Measurements from ENCODE around the gene ZNF503.

Gene ZNF503

DNA sequence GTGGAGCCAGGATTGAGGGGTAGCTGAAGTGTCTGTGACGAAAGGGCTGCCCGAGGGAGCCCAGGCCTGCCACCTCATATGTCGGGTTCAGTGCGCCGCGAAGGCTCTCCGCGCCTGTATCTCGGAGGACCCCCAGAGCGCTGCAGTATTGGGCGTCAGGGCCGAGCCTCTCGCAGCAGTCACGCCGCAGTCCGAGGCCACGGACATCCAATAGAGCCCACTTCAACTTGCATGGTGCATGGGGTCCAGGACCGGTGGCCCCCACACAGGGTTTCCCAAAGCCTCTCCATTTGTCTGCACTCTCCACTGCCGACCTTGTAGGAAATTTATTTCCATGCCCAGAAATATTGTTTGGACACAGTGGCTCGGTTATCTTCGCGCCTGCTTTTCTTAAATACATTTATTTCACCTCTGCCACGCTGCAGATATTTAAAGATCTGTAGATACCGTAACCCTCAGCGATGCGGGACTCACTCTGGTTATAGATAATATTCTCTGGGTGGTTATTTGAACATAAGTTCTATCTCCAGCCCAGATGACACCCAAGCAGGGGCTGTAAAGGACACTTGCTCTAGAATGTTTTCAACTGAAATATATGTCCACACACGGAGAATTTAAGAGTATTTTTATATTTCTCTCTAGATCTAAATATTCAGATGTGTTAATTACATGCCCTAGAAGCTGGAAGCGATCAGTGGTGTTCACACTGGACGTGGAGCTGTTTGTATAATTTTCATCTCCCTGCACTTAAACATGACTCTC lies 5.1 kb upstream of the ZNF503 start:
- peak overlapping the region; percentile 59 for H3K4me3 Mint-ChIP-seq
- H3K36me3 Mint-ChIP-seq (ENCODE audit: low read depth) = peaks cover 2% of the 10 kb centered on the region
- peaks cover 18% of the 10 kb centered on the region for H3K4me1 Mint-ChIP-seq (ENCODE audit: low read depth)
- no peak overlapping the region for H3K27ac Mint-ChIP-seq
- H3K27me3 Mint-ChIP-seq (ENCODE audit: low read depth) = peaks cover 84% of the 10 kb centered on the region
- no peaks in the 10 kb centered on the region for H3K9me3 Mint-ChIP-seq
- no peak for DNase-seq (ENCODE audit: low spot score)

DNA sequence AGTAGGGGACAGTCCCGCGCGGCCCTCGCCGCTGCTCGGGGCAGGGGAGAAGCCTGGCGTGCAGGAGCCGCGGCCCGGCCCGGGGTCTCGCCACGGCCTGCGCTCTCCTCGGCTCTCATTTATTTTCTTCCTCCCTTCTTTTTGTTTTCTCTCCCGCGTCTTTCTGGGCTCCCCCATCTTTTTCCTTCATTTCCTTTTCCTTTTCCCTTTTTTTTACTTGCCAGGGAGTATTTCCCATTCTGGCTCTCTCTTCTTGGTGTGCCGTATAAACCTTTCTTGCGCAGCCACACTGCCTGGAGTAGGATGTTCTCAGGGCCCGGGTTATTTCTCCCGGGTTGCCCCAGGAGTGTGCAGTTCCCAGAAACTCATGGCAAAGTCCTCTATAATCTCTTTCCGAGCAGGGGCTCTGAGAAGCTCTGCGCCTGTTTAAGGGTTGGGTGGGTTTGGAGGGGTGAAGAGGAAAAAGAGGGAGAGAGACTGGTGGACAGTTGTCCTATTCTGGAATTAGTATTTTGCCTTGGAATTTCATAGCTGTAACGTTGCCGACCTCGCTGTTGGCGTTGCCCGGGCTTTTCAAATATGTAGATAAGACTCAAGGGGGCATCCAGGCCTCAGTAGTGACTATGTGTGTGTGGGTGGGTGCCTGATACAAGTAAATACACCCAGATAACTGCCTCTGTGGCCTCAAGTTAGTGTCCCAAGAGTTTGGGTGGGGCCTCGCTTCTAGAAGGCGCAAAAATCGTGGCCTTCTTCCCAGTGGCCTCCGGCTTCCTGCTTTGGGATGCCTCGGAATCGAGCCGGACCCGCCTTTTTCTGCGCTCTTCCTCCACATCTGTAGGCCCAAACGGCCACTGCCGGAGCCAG lies 4.3 kb upstream of the ZNF503 start:
- peaks cover 78% of the 10 kb centered on the region for H3K27me3 Mint-ChIP-seq (ENCODE audit: low read depth)
- H3K9me3 Mint-ChIP-seq = no peaks in the 10 kb centered on the region
- H3K27ac Mint-ChIP-seq = peak overlapping the region; percentile 18
- H3K4me1 Mint-ChIP-seq (ENCODE audit: low read depth) = peaks cover 18% of the 10 kb centered on the region
- no peak for DNase-seq (ENCODE audit: low spot score)
- no peak overlapping the region for H3K4me3 Mint-ChIP-seq
- H3K36me3 Mint-ChIP-seq (ENCODE audit: low read depth) = peaks cover 2% of the 10 kb centered on the region

DNA sequence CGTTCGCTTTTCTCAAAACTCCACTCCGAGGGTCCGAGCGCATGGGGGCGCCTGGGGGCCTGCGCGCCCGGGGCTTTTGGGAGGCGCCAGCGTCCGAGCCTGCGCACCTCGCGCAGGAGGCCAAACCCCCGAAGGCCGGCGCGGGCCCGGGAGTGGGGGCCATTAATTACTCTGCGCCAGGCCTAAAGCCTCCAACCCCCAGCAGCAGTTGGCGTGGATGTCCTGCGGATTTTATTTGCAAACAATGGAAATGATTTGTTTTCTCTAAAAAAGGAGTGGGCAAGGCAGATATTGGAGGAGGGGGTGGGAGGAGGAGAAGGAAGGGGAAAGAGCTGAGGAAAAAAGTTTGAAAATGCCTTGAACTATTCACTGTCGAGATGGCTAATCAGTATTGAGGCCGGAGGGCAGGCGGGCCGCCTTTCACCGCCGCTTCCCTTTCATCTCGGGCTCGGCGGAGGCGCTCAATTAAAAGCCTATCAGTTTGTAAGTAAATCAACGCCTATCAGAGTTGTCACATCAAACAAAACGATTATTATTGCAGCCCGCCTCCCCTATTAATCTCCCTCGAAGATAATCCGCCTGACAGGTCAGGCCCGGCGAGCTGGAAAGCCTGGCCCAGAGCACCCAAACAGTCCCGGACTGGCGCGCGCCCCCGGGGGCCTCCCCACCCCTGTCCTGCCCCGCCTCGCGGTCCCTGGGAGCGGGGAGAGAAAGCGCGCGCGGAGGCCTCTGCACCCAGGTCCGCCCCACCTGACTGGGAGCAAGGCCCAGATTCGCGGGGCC lies 3.4 kb upstream of the ZNF503 start:
- Mint-ChIP-seq H3K9me3 (no peaks in the 10 kb centered on the region), H3K27me3 (ENCODE audit: low read depth) (peaks cover 76% of the 10 kb centered on the region), H3K27ac (no peak overlapping the region), H3K36me3 (ENCODE audit: low read depth) (peaks cover 2% of the 10 kb centered on the region), H3K4me3 (no peak overlapping the region), H3K4me1 (ENCODE audit: low read depth) (peaks cover 21% of the 10 kb centered on the region)
- DNase-seq (ENCODE audit: low spot score) = no peak

DNA sequence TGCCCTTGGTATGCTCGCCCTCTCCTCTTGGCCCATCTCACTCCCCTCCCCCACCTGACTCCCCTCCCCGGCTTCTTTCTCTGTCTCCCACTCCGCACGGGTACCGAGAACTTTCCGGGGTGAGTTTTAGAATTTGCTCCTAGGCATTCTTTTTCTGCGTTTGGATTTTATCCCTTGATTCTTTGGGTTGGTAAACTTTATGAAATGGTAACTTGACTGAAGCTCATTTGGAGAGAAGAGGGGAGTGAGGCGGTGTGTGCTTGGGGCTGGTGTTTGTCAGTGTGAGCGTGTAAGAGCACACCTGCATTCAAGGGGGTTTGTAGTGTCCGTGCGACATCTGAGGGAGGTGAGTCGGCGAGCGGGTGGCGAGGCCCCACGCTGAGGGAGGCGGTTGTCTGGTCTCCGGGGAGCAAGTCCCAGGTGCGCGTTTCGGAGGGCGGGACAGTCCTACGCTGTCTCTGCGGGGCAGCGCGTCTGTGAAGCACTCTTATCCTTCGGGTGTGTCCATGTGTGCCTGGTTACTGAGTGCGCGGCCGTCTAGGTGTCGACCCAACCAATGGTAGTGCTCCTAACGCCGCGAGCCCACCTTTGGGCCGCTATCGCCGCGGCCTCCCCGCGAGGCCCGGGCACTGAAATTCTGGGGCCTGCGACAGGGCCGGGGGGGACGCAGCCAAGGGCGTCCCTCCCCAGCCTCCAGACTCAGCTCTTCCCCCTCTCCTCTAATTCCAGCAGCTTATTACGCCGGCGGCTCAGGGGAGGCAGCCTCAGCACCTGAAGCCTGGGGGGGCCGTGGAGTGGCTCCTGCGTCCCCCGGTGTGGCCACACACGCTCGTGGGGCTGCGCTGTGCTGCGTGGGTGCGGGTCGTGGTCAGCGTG lies 2.6 kb upstream of the ZNF503 start:
- H3K9me3 Mint-ChIP-seq = no peaks in the 10 kb centered on the region
- H3K27me3 Mint-ChIP-seq (ENCODE audit: low read depth) = peaks cover 72% of the 10 kb centered on the region

DNA sequence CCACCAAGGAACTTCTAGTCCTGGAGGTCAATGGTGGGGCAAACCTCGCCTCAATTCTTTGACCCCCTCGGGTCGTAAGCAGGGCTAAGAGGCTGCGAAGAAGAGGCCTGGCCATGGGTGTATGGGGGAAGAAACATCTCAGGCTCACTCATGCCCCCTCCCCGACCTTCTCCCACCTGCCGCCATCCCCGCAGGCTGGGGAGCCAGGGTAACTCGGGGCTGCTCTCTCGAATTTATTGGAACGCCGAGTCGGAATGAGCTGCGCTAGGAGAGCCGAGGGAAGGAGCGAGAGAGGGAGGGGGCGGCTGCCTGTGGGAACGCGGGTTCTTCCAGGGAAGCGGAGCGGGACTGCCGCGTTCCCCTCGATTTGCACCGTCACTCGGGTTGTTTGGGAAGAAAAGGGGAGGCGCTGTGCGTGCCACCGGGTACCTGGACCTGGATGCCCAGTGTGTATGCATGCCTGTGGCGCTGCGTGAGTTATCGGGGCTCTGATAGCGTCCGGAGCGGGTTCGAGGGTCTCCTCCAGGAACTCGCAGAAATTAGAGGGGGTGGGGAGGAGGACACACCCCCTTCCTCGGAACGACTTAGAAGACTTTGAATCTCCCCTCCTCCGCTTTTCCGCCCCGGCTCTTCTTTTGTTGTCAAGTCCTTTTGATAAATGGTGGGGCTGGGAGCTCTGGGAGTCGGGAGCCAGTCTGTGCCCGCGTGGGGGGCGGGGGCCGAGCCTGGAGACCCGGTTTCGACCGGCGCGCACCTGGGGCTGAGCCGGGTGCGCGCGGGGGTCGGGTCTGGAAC lies 1.8 kb upstream of the ZNF503 start:
- DNase-seq (ENCODE audit: low spot score) = no peak
- peak overlapping the region; percentile 81 for H3K4me3 Mint-ChIP-seq
- peaks cover 18% of the 10 kb centered on the region for H3K4me1 Mint-ChIP-seq (ENCODE audit: low read depth)
- peaks cover 68% of the 10 kb centered on the region for H3K27me3 Mint-ChIP-seq (ENCODE audit: low read depth)
- no peaks in the 10 kb centered on the region for H3K9me3 Mint-ChIP-seq
- H3K36me3 Mint-ChIP-seq (ENCODE audit: low read depth) = peaks cover 2% of the 10 kb centered on the region
- no peak overlapping the region for H3K27ac Mint-ChIP-seq

More for the DNA sequence above, 2.6 kb upstream of the ZNF503 start:
- DNase-seq (ENCODE audit: low spot score) = no peak
- Mint-ChIP-seq H3K4me3 (peak overlapping the region; percentile 21), H3K4me1 (ENCODE audit: low read depth) (peaks cover 18% of the 10 kb centered on the region), H3K36me3 (ENCODE audit: low read depth) (peaks cover 2% of the 10 kb centered on the region), H3K27ac (peak overlapping the region; percentile 32)

DNA sequence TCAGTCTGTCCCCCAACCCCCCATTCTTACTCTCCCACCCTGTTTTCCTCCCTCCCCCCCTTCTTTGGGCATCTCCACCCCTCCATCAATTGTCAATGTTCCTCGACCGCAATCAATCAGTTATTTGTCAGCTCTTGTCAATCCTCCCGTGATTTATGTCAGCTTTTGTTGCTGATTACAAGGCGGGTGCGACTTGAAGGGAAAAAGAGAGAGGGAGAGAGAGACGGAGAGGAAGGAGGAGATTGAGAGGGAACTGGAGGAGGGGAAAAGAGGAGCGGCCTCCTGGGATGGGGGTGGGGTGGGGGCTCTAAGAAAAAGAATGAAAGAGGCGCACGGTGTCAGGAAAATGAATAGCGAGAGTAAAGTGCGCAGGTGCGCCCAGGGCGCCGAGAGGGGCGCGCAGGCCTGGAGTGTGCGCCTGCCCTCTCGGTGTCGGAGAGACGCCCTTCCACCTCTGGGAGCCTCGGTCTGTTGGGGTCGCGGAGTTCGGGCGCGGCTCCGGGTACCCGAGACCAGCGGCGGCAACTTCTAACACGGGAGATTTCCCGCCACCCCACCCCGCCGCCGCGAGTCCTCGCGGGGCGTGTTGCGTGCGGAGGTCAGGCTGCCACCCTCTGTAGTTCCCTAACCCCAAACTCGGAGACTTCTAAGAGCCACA lies 1.1 kb upstream of the ZNF503 start:
- Mint-ChIP-seq H3K36me3 (ENCODE audit: low read depth) (peaks cover 2% of the 10 kb centered on the region), H3K9me3 (no peaks in the 10 kb centered on the region), H3K27me3 (ENCODE audit: low read depth) (peaks cover 71% of the 10 kb centered on the region), H3K4me3 (peak overlapping the region; percentile 81), H3K4me1 (ENCODE audit: low read depth) (peaks cover 17% of the 10 kb centered on the region), H3K27ac (no peak overlapping the region)
- DNase-seq (ENCODE audit: low spot score) = no peak

DNA sequence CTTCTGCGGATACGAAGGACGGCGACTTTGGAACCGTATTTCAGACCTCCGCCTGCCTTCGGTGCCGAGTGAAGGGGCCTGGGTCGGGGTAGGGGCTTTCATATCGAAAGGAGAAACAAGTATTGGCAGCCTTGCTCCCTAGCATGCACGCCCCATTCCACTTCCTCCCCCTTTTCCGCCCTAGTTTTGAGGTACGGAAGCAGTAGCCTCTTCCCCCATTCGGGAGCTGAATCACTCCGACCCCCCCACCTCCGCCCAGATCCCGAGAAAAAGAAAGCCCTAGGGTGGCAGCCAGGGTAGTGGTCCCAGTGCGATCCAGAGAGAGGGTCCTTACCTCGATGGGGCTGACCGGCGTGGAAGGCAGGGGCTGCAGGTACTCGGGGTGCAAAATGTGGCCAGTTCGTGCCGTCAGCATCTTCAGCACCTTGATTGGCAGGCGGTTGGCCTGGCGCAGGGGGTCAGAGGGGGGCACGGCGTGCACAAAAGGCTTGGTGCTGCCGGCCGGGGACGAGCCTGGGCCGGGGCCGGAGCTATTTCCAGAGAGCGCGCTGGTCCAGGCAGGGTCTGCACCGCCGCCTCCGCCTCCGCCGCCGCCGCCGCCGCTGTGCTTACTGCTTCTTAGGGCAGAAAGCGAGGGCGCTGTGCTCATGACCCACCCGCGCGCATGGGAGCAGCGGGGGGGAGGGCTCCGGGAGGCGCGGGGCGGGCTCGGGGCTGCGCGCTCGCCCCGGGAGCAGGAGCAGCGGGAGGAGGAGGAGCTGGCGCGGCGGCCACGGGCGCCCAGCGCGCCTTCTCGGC lies 594 bp downstream of the ZNF503 start:
- peaks cover 61% of the 10 kb centered on the region for H3K27me3 Mint-ChIP-seq (ENCODE audit: low read depth)
- H3K4me1 Mint-ChIP-seq (ENCODE audit: low read depth) = peaks cover 15% of the 10 kb centered on the region
- H3K27ac Mint-ChIP-seq = no peak overlapping the region
- peak; percentile 17 for DNase-seq (ENCODE audit: low spot score)
- H3K36me3 Mint-ChIP-seq (ENCODE audit: low read depth) = peaks cover 2% of the 10 kb centered on the region
- H3K4me3 Mint-ChIP-seq = peak overlapping the region; percentile 82
- no peaks in the 10 kb centered on the region for H3K9me3 Mint-ChIP-seq

DNA sequence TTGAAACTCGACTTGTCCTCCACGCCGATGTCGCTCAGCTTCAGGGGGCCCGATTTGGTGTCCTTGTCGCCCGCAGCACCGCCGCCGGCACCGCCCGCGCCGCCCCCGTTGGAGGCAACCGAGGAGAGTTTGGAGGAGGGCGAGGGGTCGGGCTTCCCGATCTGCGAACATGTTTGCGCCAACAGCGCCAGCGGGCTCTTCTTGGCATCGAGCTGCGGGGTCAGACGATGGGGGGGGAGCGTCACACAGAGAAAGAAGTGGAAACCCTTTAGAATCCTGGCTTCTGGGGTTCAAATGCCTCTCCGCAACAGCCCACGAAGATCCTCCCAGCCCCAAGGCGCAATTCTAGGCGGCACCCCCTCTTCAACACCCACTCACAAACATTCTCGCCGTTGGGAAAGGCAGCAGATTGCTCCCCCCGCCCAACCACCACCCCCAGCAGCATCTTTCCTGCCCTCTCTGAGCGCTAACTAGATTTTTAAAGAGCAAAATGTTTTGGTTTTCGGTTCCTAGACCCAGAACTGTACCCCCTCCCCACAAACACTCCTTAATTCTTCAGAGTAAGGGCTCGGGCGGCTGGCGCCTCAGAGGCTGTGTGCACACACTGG lies 1.3 kb downstream of the ZNF503 start:
- DNase-seq (ENCODE audit: low spot score) = no peak
- peaks cover 60% of the 10 kb centered on the region for H3K27me3 Mint-ChIP-seq (ENCODE audit: low read depth)
- H3K27ac Mint-ChIP-seq = no peak overlapping the region
- no peaks in the 10 kb centered on the region for H3K9me3 Mint-ChIP-seq
- no peaks in the 10 kb centered on the region for H3K36me3 Mint-ChIP-seq (ENCODE audit: low read depth)
- peaks cover 15% of the 10 kb centered on the region for H3K4me1 Mint-ChIP-seq (ENCODE audit: low read depth)
- H3K4me3 Mint-ChIP-seq = peak overlapping the region; percentile 82

DNA sequence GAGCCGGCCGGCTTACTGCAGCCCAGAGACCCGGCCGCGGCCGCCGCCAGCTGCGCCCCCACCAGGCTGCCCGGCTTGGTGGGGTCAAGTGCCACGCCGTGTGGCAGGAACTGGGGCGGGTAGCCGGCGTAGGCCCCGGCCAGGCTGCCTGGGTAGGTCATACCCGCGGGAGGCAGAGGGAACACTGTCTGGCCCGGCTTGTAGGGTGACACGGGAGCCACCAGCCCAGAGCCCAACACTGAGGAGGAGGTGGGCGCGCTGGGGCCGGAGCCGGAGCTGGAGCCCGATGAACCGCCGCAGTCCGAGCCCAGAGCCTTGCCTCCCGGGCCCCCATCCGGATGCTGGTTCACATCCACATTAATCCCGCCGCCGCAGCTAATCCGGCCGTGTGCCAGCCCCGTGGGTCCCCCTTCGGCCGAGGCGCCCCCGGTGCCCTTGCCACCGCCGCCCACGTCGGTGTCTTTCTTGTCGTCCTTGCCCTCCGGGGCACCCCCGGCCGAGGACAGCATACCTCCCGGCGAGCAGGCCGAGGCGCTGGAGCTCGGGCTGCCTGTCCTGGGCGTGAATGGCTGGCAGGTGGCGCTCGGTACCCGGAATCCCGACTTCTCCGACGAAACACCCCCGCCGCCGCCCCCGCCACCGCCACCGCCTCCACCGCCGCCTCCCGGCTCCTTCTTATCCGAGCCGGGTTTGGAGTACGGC lies 2.0 kb downstream of the ZNF503 start:
- Mint-ChIP-seq H3K4me3 (peak overlapping the region; percentile 82), H3K4me1 (ENCODE audit: low read depth) (peaks cover 18% of the 10 kb centered on the region), H3K27me3 (ENCODE audit: low read depth) (peaks cover 60% of the 10 kb centered on the region), H3K9me3 (no peaks in the 10 kb centered on the region), H3K36me3 (ENCODE audit: low read depth) (no peaks in the 10 kb centered on the region), H3K27ac (no peak overlapping the region)
- DNase-seq (ENCODE audit: low spot score) = peak; percentile 24

DNA sequence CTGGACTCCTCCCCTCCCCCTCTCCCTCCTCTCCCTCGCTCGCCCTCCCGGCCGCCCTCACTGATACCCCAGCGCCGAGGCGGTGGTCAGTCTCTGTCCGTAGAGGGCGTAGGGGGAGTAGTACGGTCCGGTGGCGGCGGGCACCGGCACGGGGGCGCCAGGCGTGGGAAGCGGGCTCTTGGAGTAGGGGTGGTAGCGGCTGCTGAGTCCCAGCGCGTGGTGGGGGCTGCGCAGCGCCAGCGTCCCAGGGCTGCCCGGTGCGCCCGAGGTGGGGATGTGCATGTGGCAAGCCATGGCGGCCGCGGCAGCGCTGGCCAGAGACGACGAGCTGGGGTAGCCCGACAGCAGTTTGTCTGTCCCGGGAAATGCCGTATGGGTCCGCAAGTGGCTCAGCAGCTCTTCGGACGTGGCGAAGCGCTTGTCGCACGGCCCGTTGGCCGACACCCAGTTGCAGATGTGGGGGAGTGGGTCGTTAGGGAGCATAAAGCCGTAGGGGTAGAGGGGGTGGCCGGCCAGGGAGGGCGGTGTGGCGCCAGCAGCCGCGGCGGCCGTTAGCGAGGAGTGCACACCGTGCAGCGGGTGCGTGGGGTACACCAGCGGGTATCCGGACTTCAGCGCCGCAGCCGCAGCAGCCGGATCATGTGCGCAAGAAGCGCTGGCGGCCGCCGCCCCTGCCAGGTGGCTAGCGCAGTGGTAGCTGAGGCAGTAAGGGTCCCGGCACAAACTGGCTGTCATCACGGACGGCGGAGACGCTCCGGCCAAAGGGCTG lies 2.7 kb downstream of the ZNF503 start:
- no peaks in the 10 kb centered on the region for H3K36me3 Mint-ChIP-seq (ENCODE audit: low read depth)
- peaks cover 16% of the 10 kb centered on the region for H3K4me1 Mint-ChIP-seq (ENCODE audit: low read depth)
- peaks cover 63% of the 10 kb centered on the region for H3K27me3 Mint-ChIP-seq (ENCODE audit: low read depth)
- H3K27ac Mint-ChIP-seq = no peak overlapping the region
- no peaks in the 10 kb centered on the region for H3K9me3 Mint-ChIP-seq
- H3K4me3 Mint-ChIP-seq = no peak overlapping the region
- no peak for DNase-seq (ENCODE audit: low spot score)

All from T-helper 2 cell treated with Interferon-gamma antibody and Interleukin-4, amounts not matched to agents 5 μg/mL and 100 μg/mL, for 36 hours (primary cell).